CD4-positive, alpha-beta T cell treated with Interleukin-6 for 4 hours (primary cell): ENCODE data around the gene CEBPB.

Experiments used
- DNase-seq: peaks from one replicate; pipeline ENCODE4 v3.0.0-alpha.2; 2020; ENCODE audit warnings: mixed read lengths

CEBPB gene

DNA sequence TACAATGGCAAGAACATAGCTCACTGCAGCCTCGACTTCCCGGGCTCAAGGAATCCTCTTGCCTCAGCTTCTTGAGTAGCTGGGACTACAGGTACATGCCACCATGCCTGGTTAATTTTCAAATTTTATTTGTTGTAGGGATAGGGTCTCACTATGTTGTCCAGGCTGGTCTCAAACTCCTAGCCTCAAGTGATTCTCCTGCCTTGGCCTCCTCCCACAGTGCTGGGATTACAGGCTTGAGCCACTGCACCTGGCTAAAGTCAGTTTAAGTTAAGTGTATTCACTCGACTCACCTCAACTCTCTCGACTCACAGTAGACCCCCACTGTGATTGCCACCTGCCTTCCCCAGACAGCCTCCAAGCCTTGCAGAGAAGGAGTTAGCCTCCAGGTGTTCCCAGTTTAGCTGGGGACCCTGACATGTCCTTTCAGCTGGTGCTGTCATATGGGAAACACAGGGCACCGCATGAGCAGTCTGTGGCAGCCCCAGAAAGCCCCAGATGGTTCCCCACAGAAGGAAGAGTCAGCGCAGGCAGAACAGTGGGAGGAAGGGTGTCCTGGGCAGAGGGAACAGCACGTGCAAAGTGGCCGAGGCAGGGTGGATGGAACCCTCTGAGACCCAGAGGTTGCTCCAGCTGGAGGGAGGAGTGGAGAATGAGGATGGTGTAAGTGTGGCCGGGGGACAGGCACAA is 40.4 kb downstream of the CEBPB start:
- no peak for DNase-seq

DNA sequence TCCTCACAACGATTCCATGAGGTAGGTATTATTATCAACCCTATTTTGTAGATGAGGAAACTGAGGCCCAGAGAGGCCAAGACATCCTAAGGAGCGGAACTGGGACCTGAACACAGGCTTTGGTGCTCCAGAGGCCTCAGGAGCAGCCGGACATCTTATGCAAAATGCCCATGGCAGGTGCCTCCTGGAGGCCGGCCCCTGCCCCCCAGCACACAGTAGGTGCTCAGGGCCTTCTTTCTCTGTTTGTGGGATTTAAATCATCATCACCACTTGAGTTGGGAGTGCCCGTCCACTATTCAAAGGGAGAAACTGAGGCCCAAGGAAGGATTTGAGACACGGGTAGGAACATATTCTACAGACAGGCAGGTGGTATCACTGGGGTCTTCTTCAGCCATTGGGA is 41.2 kb downstream of the CEBPB start:
- DNase-seq = no peak

- DNase-seq = no peak
These were observed 42.2 kb downstream of the CEBPB start for GRCh38 chr20:50232651-50233324.

DNA sequence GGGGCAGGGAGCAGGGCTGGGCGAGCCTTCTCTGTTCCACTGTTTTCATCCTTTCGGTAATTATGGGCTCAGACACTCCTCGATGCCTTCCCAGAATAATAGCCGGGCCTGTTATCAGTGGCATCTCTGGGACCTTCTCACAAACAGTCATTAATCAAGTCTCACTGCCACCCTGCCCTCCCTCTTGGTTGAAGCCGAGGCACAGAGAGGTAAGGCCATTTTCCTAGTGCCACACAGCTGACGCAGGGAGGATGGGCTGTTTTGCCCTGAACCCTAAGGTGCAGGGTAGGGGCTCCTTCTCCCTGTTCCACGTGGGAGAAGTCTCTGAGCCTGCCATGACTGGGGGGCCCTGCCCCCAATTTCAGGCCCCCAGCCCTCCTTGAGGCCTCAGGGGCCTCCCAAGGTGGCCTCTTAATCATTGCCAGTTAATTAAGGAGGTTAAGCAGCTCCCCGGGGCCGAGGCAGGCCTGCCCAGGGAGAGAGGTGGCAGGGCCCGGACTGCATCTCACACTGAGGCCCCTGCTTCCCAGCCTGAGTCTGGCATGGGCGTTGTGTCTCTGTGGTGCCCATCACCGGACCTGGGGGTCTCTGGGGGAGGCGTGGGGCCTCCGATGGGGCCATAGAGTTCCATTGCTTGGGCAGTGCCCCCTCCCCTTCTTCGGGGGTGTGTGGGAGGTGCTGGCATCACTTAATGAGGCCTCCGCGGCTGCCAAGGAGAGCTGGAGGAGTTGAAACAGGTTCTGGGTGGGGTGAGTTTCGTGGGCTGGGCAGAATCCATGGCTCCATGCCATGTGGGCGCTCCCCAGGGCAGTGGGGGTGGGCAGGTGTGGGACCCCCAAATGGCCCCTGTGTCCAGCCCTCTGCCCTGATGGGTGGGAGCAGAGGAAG is 42.9 kb downstream of the CEBPB start:
- DNase-seq = no peak

DNA sequence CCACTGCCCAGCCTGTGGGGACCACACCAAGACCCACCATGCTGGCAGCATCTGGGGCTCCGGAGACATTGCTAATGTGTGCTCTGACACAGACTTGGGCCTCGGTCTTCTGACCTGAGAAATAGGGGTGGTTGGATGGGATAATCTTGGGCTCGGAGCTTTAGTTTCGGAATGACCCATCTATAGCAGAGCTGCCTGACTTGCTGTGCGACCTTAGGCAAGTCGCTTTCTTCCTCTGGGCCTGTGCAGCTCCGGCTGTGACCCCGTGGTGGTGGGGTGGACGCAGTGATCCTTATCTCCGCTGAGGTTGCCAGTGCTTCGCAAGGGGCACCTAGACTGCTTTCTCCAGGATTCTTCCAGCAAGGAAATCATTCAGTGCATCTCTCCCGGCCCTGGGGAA is 43.7 kb downstream of the CEBPB start:
- DNase-seq = no peak

- DNase-seq = no peak
These were observed 46.7 kb downstream of the CEBPB start for GRCh38 chr20:50237349-50237748.

DNA sequence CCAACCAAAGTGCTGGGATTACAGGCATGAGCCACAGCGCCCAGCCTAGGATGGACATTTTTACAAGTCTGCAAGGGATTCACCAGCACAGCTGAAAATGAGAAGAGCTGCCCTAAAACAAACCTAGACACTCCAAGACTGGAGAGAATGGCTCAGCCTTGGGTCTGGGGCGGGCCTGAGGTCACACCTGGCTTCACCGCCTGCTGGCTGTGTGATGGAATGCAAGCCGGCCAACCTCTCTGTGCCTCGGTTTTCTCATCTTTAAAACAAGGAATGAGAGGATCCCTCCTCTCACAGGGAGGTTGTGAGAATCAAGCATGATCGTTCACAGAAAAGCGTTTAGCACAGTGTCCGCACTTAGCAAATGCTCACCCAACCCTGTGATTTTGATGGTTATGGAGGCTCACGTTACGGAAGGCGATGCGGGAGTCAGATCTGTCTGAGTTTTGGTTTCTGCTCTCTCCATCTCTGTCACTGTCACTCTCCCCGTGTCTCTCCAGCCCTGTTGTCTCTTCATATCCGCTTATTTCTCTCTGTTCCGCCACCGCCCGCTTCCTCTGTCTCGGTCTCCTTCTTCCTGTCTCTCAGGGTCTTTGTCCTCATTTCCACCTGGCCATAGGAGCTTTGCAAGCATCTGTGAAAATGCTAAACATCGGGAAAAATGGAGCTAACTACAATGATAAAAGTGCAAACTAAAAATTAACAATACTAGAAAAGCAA is 47.6 kb downstream of the CEBPB start:
- DNase-seq = no peak

GRCh38 chr20:50240092-50240491 is 49.5 kb downstream of the CEBPB start:
- no peak for DNase-seq

DNA sequence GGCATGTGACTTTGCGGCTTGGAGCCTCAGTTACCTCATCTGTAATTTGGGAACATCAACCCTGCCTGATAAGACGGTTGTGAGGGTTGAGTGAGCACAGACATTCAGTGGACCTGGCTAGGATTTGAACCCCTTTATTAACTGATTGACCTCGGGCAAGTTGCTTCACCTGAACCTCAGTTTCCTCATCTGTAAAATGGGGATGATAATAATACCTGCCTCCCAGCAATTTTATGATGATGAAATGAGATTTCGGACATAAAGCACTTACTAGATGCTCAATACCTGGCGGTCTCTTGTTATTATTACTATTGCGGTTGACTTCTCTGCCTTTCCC is 51.5 kb downstream of the CEBPB start:
- DNase-seq = no peak
